Breast epithelium (tissue), 4 donors: ENCODE data around the gene PAIP2B. TPM values are rescaled to one million over a fixed set of nuclear protein-coding genes. Genes with fewer than 3 reads are reported as not detected.

Source experiments
- DNase-seq, 2 donors: peaks; one replicate each; pipeline ENCODE4 v3.0.0-alpha.2; 2019; ENCODE audit warnings: low spot score in 2 of 2
- H3K27ac ChIP-seq, 2 donors: fragments of 200-600 bp; sonication (generic) in 1 of 2; one replicate each; pipeline ENCODE4 v1.5.1; 2016 to 2019; ENCODE audit warnings: mild to moderate bottlenecking in 1 of 2
- H3K27me3 ChIP-seq, 2 donors: fragments of 200-600 bp; sonication (generic) in 1 of 2; one replicate each; pipeline versions ENCODE4 v1.5.1 to v1.6.0; 2017 to 2019; ENCODE audit warnings: control low read depth in 1 of 2, mild to moderate bottlenecking in 1 of 2
- H3K36me3 ChIP-seq: fragments of 200-600 bp; one replicate; pipeline ENCODE4 v1.5.1; 2019
- H3K4me1 ChIP-seq, 2 donors: fragments of 200-600 bp; sonication (generic); one replicate each; pipeline ENCODE4 v1.5.1; 2016 to 2019; ENCODE audit warnings: control low read depth in 1 of 2
- H3K4me3 ChIP-seq, 3 donors: fragments of 200-600 bp; sonication (generic); 1 replicate in 2 of 3; 2 replicates in 1 of 3; pipeline ENCODE4 v1.5.1; 2016 to 2019; ENCODE audit warnings: mild to moderate bottlenecking in 3 of 3, moderate library complexity in 2 of 3
- H3K9me3 ChIP-seq, 2 donors: fragments of 200-600 bp; sonication (generic) in 1 of 2; one replicate each; pipeline ENCODE4 v1.5.1; 2016 to 2019; ENCODE audit warnings: control low read depth in 1 of 2
- POLR2A ChIP-seq: fragments of 450-650 bp; IDR thresholded peaks from one replicate; pipeline ENCODE4 v1.6.1; 2016; ENCODE audit warnings: antibody characterized with exemption, mild to moderate bottlenecking, moderate library complexity
- POLR2AphosphoS5 ChIP-seq, 3 donors: sonication (generic); formaldehyde crosslinking; IDR thresholded peaks; one replicate each; pipeline ENCODE4 v1.6.1; 2017; ENCODE audit warnings: antibody characterized with exemption in 3 of 3
- intact Hi-C: fragments of 100-400 bp; cut with DNase I; formaldehyde crosslinking; loops from one replicate; pipeline ENCODE4 v1.15.1; 2023; ENCODE audit warnings: low total_unique reads
- total RNA-seq, 3 donors: library from RNA; depleted of rRNA; stranded (reverse); fragments of >200 nt; gene quantifications; one replicate each; pipeline ENCODE4 v1.1.0, GENCODE V29; 2016
- TF ChIP-seq, protein P1 (sequence below), 3 donors: fragments of 450-650 bp; IDR thresholded peaks; one replicate each; pipeline ENCODE4 v1.5.1; 2016 to 2017; ENCODE audit warnings: antibody characterized with exemption in 3 of 3, mild to moderate bottlenecking in 3 of 3, moderate library complexity in 3 of 3

PAIP2B gene
- total RNA-seq, 3 donors from 2014 or later, result 6.9 to 13.0 (median 9.0) TPM

DNA sequence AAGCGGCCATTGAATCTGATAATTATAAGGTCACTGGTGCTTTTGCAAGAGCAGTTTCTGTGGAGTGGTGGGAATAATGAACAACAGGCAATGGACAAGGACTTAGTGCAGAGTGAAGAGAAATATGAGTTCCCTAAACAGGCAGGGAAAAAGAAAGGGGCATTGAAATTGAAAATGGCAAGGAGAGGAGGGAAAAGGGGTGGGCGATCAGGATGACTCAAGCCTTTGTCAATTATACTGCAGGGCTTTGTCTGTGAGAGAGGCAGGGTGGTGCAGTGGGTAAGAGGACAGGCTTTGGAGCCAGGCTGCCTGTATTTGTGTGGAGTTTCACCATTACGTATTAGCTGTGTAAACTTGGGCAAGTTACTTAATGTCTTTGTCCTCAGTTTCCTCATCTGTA, 29.5 kb upstream of the PAIP2B start:
- Histone ChIP-seq H3K27me3 (peaks cover 0 to 7% of the 10 kb centered on the region in 2 donors), H3K4me3 (no peak overlapping the region), H3K9me3 (no peaks in the 10 kb centered on the region), H3K27ac (no peak overlapping the region), H3K4me1 (no peaks in the 10 kb centered on the region), H3K36me3 (no peaks in the 10 kb centered on the region)
- TF ChIP-seq POLR2AphosphoS5 (IDR thresholded peaks at IDR 0.05) (no peak), POLR2A (no peak)
- TF ChIP-seq, protein P1, sequence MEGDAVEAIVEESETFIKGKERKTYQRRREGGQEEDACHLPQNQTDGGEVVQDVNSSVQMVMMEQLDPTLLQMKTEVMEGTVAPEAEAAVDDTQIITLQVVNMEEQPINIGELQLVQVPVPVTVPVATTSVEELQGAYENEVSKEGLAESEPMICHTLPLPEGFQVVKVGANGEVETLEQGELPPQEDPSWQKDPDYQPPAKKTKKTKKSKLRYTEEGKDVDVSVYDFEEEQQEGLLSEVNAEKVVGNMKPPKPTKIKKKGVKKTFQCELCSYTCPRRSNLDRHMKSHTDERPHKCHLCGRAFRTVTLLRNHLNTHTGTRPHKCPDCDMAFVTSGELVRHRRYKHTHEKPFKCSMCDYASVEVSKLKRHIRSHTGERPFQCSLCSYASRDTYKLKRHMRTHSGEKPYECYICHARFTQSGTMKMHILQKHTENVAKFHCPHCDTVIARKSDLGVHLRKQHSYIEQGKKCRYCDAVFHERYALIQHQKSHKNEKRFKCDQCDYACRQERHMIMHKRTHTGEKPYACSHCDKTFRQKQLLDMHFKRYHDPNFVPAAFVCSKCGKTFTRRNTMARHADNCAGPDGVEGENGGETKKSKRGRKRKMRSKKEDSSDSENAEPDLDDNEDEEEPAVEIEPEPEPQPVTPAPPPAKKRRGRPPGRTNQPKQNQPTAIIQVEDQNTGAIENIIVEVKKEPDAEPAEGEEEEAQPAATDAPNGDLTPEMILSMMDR (IDR thresholded peaks at IDR 0.05), result no peak
- intact Hi-C loops, result no loop called here
- DNase-seq, result no peak

DNA sequence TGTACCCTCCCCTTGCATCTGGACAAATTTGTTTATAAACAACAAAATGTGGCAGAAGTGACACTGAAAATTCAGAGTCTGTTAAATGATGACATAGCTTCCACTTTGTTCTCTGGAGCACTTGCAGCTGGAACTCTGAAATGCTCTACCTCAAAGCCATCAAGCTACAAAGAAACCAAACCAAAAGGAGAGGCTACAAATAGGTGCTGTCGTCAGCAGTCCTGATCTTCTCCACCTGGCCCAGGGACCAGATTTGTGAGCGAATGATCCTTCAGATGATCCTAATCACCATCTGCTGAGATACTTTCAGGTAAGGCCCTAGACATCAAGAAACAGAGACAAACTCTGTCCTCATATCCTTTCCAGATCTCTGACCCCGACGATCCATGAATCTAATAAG, 27.9 kb upstream of the PAIP2B start:
- TF ChIP-seq, protein P1 (IDR thresholded peaks at IDR 0.05), result no peak
- no peak for TF ChIP-seq POLR2AphosphoS5 (IDR thresholded peaks at IDR 0.05)
- no peak for TF ChIP-seq POLR2A
- Histone ChIP-seq H3K36me3 (no peaks in the 10 kb centered on the region), H3K4me3 (no peak overlapping the region), H3K9me3 (no peaks in the 10 kb centered on the region), H3K27ac (no peak overlapping the region), H3K4me1 (no peaks in the 10 kb centered on the region), H3K27me3 (peaks cover 0 to 7% of the 10 kb centered on the region in 2 donors)
- no peak for DNase-seq
- intact Hi-C loops, result no loop called here

DNA sequence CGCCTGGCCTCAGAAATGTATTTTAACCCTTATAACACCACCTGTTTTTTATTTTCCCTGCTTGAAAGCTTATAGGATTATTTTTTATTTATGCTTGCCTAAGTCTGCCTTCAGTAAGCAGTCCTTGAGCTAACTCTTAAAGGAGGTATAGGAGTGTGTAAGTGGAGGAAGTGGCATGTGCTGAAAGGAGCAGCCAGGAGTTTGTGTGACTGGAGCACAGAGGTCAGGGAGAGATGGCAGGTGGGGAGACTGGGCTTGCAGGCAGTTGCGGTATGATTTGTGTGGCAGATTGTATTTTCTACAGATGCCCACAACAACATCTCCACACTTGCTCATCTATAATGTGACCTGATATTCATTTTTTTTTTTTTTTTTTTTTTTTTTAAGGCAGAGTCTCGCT, 27.2 kb upstream of the PAIP2B start:
- peaks cover 0 to 7% of the 10 kb centered on the region in 2 donors for H3K27me3 ChIP-seq
- H3K9me3 ChIP-seq, result no peaks in the 10 kb centered on the region
- H3K27ac ChIP-seq, result no peak overlapping the region
- H3K4me3 ChIP-seq, result no peak overlapping the region
- TF ChIP-seq, protein P1 (IDR thresholded peaks at IDR 0.05), result no peak
- TF ChIP-seq POLR2A (no peak), POLR2AphosphoS5 (IDR thresholded peaks at IDR 0.05) (no peak)
- H3K36me3 ChIP-seq, result no peaks in the 10 kb centered on the region
- intact Hi-C loops, result no loop called here
- no peaks in the 10 kb centered on the region for H3K4me1 ChIP-seq
- no peak for DNase-seq

DNA sequence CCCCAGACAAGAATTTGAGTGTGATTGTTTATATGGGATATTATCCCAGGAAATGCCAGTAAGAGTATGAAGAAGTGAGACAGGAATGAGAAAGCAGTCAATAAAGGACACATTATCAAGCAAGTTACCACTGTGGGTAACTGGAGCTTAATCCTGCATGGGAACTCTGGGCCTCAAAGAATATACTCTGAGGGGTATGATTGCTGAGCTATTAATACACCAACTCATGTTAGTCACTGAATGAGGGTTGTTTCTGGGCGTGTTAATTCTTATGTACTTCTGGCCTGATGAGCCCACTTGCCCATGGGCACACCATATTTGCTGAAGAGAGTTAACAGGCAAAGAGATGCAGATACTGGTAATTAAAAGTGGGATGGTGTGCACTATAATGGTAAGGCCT, 26.6 kb upstream of the PAIP2B start:
- intact Hi-C loops, result no loop called here
- H3K27me3 ChIP-seq, result peaks cover 0 to 7% of the 10 kb centered on the region in 2 donors
- H3K4me3 ChIP-seq, result no peak overlapping the region
- no peak overlapping the region for H3K27ac ChIP-seq
- no peaks in the 10 kb centered on the region for H3K36me3 ChIP-seq
- H3K9me3 ChIP-seq, result no peaks in the 10 kb centered on the region
- TF ChIP-seq, protein P1 (IDR thresholded peaks at IDR 0.05), result no peak
- no peak for TF ChIP-seq POLR2A
- TF ChIP-seq POLR2AphosphoS5 (IDR thresholded peaks at IDR 0.05), result no peak
- no peak for DNase-seq
- no peaks in the 10 kb centered on the region for H3K4me1 ChIP-seq

DNA sequence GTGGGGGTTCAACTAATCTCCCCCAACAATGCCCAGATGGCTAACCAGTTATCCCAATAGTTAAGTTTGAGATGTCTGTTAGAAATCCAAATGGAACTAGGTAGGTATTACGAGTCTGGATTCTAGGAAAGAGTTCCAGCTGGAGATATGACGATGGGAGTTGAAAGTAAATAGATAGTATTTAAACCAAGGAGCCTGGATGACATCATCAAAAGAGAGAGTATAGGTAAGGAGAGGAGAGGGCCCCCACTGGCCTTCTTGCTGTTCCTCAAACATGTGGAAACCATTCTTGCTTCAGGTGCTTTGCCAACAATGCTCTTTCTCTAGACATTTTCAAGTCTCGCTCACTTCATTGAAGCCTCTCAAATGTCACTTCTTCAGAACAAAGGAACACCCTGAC, 26.0 kb upstream of the PAIP2B start:
- no peaks in the 10 kb centered on the region for H3K36me3 ChIP-seq
- no peaks in the 10 kb centered on the region for H3K4me1 ChIP-seq
- H3K4me3 ChIP-seq, result no peak overlapping the region
- peaks cover 0 to 7% of the 10 kb centered on the region in 2 donors for H3K27me3 ChIP-seq
- H3K27ac ChIP-seq, result no peak overlapping the region
- intact Hi-C loops, result no loop called here
- no peaks in the 10 kb centered on the region for H3K9me3 ChIP-seq
- TF ChIP-seq, protein P1 (IDR thresholded peaks at IDR 0.05), result no peak
- TF ChIP-seq POLR2A, result no peak
- no peak for TF ChIP-seq POLR2AphosphoS5 (IDR thresholded peaks at IDR 0.05)
- DNase-seq, result no peak
